ENCODE results near the gene EYA2.
"Not testable (repeated sequence)": the region's sequence is repeated elsewhere in the genome, so short reads cannot be mapped to it uniquely, and the experiment has no call there.

Gene EYA2

DNA sequence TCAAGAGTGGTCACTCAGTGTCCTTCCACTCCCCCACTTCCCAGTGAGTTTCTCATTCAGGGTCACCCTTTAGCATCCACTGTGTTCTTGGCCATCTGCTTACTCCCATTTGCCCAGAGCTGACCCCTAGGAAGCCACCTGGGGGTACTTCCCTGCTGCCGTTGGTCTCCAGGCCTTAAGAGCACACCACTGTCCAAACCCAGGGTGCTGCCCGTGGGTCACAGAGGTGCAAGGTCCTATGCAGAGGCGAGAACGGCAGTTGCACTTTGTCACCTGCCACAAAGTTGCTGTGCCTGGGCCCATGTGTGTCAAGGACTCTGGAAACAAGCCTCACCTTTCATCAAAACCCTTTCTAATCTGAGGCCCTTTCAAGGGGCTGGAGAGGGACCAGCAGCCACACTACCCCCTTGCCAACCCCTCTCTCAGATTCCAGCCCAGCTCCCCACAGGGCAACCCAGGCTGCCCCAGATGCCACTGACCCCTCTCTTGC lies 270.8 kb downstream of the EYA2 start:
- FAIRE-seq, result no peak
- DNase-seq (ENCODE audit: low spot score), result no peak

DNA sequence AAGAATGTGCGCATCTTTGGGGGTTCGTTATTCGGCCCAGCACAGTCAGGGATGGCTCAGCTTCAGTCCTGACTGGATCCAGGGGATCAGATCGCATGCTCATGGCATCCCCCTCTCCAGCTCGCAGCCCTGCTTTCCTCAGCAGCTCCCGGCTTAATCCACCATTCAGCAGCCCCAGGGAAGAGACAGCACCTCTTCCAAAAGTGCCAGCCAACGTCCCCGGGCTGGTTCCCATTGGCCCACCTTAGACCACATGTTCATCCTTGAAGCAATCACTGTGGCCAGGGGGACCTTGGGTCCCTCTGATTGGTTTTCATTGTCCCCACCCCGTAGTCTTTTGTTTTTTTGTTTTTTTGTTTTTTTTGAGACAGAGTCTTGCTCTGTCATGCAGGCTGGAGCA lies 273.2 kb downstream of the EYA2 start:
- no peak for FAIRE-seq
- no peak for DNase-seq (ENCODE audit: low spot score)

DNA sequence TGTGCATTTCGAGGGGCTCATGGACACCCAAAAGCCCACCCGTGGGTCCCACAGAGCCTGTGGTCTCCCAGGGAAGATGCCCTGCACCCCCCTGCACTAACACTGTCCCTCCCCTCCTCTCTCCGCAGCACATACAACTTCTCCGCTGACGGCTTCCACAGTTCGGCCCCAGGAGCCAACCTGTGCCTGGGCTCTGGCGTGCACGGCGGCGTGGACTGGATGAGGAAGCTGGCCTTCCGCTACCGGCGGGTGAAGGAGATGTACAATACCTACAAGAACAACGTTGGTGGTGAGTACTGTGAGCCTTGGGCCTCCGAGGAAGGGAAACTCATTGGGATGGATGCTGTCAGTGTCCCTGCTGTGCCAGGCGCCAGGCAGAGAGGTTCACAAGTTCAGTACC lies 277.9 kb downstream of the EYA2 start:
- FAIRE-seq (peak; percentile 52), DNase-seq (ENCODE audit: low spot score) (no peak)

DNA sequence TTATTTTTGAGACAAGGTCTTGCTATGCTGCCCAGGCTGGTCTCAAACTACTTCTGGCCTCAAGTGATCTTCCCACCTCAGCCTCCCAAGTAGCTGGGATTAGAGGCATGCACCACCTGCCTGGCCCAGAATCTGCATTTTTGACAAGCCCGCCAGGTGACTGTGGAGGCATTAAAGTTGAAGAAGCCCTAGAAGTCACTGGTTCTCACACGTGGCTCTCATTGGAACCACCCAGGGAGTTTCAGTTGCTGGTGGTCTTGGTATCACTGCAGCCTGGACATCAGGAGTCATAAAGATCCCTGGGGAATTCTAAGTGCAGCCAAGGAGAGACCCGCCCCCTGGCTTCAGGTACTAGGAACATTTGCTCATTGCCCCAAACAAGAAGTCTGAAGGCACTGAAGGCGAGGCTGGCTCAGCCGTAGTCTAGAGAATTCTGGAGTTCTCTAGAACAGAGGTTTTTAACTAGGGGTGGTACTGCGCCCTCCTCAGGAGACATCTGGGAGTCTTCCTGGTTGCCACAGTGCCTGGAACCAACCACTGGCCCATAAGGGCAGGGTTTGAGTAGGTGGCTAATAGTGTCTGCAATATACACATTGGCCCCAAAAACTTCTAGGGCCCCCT lies 279.1 kb downstream of the EYA2 start:
- DNase-seq (ENCODE audit: low spot score), result no peak
- FAIRE-seq, result no peak

DNA sequence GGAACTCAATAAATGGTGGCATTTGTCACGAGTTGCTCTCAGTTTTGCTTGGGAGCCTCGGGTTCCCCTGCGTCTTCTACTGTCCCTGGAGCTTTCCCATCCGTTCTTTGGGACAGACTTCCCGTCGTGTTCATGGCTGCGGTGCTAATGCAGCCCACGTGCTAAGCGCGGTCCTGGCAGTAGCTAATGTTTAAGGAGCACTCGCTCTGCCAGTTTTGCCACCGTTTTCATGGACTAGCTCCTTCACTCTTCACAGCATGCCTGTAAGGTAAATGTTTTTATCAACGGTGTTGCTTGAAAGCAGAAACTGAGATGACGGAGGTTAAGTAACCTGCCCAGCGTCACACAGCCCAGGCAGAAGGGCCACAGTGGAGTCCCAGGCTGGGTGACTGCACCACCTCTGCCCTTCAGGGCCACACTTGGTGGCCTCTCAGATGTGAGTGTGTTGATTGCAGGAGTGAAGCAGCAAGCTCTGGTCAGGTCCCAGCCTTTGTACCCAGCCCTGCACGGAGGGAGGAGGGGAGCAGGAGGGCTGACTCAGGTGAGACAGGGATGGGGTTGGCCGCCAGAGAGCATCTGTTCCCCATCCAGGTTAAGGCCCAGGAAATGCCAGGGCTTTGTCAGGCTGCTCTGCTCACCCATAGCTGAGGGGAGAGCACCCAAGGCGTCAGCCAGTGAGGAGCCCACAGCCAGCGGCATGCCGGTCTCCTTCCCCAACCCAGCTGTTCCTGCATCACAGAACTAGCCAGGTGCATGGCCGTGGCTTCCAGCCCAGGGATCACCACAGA lies 280.0 kb downstream of the EYA2 start:
- DNase-seq (ENCODE audit: low spot score), result no peak
- FAIRE-seq, result peak; percentile 68

DNA sequence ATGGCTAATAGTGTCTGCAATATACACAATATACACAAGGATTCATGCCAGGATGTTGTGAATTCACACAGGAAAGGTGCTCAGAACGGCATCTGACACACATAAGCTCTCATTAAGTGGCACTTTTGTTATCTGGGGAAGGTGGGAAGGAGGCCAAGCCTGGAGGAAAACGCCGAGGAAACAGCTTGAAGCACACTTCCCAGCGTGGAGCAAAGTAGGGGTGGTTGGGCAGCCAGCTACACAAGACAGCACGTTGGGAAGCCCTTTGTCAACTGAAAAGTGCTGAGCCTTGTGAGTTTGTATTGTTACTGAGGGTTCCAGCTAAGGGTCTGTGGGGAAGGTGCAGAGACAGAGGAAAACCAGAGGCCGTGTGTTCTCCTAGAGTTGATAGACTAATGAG lies 280.9 kb downstream of the EYA2 start:
- no peak for DNase-seq (ENCODE audit: low spot score)
- peak; percentile 84 for FAIRE-seq

DNA sequence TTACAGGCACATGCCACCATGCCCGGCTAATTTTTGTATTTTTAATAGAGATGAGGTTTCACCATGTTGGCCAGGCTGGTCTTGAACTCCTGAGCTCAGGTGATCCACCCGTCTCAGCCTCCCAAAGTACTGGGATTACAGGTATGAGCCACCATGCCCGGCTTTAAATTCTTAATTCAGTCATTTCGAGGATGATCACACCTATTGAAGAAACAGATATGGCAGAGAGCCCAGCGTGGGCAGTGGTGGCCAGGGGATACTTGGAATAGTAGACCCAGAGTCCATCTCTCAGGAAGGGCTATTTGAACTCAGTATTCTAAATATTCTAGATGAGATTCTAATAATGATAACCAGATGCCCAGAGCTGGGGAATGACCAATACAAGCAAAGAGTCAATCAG lies 281.6 kb downstream of the EYA2 start:
- DNase-seq (ENCODE audit: low spot score); FAIRE-seq: not testable (repeated sequence)

DNA sequence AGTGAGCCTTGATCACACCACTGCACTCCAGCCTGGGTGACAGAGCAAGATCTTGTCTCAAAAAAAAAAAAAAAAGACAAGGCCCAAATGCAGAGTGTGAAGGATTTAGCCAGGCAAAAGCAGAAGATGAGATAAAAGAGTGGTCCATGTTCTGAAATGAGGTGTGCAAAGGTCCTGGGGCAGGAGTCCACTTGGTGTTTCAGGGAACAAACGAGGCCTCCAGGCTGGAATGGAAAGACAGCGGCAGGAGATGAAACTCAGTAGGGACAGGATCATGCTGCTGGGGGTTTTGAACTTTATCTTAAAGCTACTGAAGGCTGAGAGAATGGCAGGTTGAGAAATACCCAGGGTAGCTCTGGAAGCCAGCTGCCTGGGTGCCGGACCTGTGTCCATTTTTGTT lies 283.6 kb downstream of the EYA2 start:
- no peak for DNase-seq (ENCODE audit: low spot score)
- FAIRE-seq, result no peak

DNA sequence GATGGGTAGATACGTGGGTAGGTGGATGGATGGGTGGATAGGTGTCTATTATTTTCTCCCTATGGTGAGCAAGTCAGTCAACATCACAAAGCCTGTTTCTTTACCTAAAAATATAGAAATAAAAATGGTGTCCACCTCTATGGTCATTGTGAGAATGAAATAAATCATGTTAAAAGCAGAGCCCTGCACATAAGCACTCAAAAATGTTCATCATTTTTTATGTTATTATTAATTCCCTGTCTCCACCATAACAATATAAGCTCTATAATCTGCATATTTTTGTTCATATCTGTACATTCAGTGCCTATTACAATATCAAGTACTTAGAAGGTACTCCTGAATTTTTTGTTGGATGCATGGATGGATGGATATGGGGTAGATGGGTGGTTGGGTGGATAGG lies 284.2 kb downstream of the EYA2 start:
- no peak for FAIRE-seq
- DNase-seq (ENCODE audit: low spot score), result no peak

DNA sequence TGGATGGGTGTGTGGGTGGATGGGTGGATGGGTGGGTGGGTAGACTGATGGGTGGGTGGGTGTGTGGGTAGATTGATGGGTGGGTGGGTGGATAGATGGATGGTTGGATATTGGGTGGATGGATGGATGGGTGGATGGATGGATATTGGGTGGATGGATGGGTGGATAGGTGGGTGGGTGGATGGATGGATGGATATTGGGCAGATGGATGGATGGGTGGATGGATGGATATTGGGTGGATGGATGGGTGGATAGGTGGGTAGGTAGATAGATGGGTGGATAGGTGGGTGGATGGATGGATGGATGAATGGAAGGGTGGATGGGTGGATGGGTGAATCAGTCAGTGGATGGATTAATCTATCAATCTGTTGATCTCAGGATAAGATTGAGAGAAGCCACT lies 284.6 kb downstream of the EYA2 start:
- DNase-seq (ENCODE audit: low spot score) (no peak), FAIRE-seq (peak; percentile 89)

DNA sequence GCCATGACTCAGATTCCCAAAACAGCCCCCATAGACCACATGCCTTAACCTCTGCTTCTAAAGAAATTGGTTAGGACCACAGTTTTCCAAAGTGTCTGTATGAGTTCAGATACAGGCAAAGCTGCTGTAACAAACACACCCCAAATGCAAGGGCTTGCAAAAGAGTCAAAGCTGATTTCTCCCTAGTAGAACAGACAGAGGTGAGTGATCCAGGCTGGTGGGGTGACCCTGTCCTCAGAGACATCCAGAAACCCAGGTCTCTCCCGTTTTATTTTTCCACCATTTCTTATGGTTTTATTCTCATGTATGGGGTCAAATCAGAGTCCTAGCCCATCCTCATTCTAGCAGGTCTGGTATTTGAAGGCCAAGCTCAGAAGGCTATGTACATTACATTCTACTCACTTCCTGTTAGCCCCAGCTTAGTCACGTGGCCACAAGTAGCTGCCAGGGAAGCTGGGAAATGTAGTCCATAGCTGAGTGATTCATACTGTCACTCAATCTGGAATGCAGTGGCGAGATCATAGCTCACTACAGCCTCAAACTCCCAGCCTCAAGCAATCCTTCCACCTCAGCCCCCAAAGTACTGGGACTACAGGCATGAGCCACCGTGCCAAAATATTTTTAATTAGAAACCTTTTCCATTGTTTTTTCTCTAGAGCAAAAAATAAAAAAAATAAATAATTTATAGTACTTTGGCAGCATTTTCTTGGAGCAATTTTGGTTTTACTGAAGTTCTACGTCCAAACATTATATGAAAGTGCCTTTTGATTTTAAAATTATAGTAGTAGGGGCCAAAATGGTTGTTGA lies 286.6 kb downstream of the EYA2 start:
- DNase-seq (ENCODE audit: low spot score), result peak; percentile 88
- FAIRE-seq, result peak; percentile 99

DNA sequence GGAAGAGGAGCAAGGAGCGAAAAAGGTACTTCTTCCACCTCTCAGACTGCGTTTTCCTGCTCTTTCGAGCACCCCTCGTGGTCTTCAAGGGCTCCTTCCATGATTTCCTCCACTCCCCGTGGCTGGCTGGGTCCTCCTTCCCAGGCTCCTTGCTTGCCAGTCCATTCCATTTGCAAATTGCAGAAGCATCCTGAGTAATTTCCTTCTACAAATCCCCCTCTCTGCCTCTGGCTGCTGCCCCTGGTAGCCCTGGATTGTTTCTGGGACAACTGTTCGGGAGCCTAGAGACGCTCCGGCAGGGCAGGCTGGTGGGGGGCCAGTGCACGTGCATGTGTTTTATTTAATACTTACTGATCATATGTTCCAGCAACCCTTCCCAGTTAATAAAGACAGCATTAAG lies 288.7 kb downstream of the EYA2 start:
- DNase-seq (ENCODE audit: low spot score) (no peak), FAIRE-seq (no peak)

DNA sequence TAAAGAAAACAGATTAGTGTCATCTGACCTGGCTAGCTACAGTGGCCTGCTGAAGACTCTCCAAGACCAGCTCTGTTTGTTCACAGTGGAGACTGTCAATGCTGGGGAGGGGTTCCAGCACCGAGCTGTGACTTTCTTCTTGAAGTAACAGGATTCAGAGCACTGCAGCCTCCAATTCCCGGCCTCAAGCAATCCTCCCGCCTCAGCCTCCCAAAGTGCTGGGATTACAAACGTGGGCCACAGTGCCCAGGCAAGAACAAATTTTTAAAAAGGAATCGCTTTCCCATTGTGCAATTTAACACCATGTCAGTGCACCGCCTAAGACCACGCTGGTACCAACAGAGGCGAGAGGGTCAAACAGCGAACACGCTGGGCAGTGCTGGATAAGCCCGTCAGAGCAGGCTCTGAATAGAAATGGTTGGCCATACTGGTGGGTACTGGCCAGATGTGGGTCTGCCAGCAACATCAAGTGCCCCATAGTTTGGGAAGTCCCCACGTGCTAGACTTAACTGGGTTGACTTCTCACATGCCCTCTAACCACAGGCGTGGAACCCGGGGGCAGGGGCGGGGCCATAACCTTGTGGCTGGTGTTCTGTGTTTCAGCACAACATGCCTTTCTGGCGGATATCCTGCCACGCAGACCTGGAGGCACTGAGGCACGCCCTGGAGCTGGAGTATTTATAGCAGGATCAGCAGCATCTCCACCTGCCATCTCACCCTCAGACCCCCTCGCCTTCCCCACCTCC lies 293.0 kb downstream of the EYA2 start:
- DNase-seq (ENCODE audit: low spot score), result no peak
- FAIRE-seq, result no peak

DNA sequence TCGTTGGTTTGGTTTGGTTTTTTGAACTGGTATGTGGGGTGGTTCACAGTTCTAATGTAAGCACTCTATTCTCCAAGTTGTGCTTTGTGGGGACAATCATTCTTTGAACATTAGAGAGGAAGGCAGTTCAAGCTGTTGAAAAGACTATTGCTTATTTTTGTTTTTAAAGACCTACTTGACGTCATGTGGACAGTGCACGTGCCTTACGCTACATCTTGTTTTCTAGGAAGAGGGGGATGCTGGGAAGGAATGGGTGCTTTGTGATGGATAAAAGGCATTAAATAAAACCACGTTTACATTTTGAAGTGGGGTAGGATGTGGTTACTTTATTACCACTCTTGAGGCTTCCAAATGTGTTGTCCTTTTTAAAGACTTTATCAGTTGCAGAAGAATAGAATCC lies 293.9 kb downstream of the EYA2 start:
- no peak for DNase-seq (ENCODE audit: low spot score)
- FAIRE-seq, result no peak

DNA sequence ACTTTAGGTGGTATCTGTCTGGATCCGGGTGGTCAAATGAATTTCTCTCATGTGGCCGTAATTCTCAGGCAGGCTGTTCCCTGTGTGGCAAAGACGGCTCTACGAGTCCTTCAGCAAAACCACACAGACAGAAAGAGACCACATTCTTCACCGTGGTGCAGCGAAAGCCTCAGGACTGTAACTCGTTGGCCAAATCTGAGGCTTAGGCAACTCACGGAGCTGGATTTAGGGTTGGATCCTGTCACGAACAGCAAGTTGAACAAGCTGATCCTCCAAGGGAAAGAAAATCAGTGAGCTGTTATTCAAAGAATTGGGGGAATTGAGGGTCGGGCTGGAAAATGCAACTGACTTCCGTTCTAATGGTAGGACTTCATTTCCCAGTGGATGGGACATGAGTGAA lies 294.4 kb downstream of the EYA2 start:
- DNase-seq (ENCODE audit: low spot score) (no peak), FAIRE-seq (no peak)

DNA sequence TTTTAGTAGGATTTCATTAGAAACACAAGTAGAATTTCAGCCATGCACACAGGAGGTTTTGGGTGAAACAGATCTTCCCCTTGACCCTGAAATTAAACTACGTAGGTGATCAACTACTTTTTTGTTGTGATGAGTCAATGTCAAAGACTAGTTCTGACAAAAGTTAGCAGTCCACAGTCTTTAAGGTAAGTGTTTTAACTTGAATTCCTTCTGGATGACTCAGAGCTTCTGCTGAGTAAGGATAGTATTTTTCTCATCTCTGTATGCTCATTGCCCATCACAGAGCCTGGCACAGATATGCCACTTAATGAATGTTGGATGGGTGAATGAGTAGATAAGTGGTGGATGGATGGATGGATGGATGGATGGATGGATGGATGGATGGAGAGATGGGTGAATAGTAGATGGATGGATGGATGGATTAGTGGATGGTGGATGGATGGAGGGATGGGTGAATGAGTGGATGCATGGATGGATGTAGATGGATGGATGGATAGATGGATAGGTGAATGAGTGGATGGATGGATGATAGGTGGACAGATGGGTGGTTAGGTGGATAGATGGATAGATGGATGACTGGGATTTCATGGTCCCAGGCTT lies 296.5 kb downstream of the EYA2 start:
- FAIRE-seq, result peak; percentile 79
- DNase-seq (ENCODE audit: low spot score), result peak; percentile 82

DNA sequence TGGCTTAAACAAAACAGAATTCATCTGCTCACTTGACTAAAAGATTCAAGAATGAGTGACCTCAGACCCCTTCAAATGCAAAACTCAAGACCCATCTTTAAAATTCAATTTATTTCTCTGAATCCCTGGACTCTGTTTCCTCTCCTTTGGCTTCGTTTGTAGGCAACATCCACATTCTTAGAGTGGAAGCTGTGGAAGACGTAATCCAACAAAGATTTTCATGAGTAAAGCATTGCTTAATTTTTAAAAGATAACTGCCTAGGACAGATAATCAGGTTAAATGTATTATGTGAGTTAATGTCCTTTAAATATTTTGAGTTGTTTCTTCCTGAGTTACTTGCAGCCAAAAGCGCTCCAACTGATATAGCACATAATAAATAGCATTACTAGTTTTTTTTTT lies 297.3 kb downstream of the EYA2 start:
- FAIRE-seq (no peak), DNase-seq (ENCODE audit: low spot score) (no peak)

DNA sequence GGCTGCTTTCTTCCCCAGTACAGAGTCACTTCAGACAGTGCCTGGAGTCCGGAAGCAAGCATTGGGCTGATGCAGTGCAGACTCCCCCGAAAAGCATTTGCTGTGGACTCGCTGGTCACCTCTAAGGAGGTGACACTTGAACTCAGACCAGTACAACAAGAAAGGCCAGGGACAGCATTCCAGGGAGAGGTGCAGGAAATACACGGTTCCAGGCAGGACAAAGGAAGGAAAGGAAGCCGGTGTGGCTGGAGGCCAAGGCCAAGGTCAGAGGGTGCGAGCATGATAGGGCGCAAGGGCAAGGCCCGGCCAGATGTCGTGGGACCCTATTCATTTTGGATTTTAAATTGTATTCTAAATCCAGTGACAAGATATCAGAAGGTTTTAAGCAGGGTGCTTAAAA lies 300.9 kb downstream of the EYA2 start:
- no peak for DNase-seq (ENCODE audit: low spot score)
- no peak for FAIRE-seq

DNA sequence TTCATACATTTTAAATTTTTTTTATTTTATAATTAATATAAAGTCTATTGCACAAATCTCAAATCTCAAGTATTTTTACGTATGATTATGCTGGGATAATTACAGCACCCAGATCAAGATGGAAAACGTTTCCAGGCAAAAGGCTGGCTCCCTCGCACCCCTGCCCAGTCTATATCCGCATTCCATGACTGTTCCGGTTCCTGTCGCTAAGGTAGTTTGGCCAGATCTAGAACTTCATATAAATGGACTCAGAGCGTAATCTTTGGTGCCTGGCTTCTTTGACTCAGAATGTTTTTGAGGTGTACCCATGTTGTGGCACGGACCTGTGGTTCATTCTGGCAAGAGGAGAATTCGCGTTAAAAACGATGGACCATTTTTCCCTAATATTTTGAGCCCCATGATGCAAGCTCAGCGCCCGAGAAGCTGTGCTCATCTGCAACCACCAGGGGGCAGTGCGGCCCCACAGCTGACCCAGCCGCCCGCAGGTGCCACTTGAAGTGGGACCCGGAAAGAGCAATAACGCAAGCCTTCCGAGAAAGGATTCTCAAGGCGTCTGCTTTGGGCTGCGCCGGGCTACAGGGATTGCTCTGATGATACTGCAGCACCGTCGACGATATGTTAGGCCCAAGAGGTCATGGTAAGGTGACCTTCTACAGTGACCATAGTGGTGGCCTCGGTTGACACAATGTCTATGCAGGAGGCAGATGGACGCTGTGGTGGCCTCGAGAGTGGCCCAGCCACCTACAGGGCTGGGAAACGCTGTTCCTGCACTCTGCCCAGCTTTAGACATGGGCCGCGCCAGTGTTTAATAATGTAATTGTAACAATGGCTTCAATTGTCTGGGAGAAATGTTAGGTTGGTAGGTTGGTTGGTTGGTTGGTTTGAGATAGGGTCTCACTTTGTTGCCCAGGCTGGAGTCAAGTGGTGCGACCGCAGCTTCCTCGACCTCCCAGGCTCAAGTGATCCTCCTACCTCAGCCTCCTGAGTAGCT lies 301.7 kb downstream of the EYA2 start:
- FAIRE-seq, result no peak

DNA sequence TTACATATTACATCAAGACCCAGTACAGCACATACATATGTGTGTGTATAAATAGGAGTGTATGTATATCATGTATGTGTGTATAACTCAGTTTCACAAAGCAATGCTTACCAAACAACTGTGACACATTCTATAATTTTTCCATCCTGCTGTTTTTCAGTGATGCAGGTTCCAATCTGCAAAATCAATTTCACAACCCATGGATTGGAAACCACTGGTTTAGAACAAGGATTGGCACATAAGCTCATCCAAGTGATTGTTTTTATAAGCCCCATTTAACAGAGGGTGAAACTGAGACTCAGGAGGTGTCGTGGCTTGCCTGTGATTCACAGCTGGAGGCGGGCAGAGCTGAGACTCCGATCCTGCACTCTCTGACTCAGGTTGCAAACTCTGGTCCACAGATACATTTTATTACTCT lies 303.6 kb downstream of the EYA2 start:
- FAIRE-seq, result no peak

More for the DNA sequence above, 301.7 kb downstream of the EYA2 start:
- DNase-seq (ENCODE audit: low spot score), result peak; percentile 92

More for the DNA sequence above, 303.6 kb downstream of the EYA2 start:
- no peak for DNase-seq (ENCODE audit: low spot score)

All from urothelium cell line (cell line).